Gastrocnemius medialis (tissue), 4 donors: ENCODE results near the gene KIF2A.

ENCODE experiments used
- POLR2A ChIP-seq, 2 donors: fragments of 450-650 bp; IDR thresholded peaks; one replicate each; pipeline ENCODE4 v1.6.1; 2017; ENCODE audit warnings: antibody characterized with exemption in 2 of 2, mild to moderate bottlenecking in 2 of 2, moderate library complexity in 2 of 2
- TF ChIP-seq, protein P1 (sequence below), 5 experiments: fragments of 450-650 bp in 3 of 5; fragments of 200-600 bp in 2 of 5; sonication (generic) in 2 of 5; IDR thresholded peaks in 4 of 5; conservative IDR thresholded peaks in 1 of 5; 1 replicate in 4 of 5; 2 replicates in 1 of 5; pipeline ENCODE4 v1.5.1; 2016 to 2019; ENCODE audit warnings: antibody characterized with exemption in 5 of 5, mild to moderate bottlenecking in 3 of 5, moderate library complexity in 3 of 5

DNA sequence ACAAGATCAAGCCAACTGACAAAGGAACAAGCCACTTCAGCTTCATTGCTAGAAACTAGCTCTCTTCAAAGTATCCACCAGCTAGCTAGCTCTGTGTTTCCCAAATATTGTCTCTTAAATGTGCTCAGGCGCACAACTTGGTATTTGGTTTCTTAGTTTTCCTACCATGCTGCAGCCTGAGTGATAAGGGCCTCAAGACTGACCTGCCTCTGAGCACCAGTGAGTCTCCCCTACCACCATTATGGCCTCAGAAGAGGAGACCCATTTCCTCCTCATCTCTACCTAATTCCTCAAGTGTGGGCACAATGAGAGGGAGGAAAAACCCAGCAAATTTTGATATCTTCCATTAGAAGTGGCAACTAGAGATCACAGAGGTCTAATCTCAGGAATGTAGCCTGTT is 34.6 kb upstream of the KIF2A start:
- TF ChIP-seq, protein P1, sequence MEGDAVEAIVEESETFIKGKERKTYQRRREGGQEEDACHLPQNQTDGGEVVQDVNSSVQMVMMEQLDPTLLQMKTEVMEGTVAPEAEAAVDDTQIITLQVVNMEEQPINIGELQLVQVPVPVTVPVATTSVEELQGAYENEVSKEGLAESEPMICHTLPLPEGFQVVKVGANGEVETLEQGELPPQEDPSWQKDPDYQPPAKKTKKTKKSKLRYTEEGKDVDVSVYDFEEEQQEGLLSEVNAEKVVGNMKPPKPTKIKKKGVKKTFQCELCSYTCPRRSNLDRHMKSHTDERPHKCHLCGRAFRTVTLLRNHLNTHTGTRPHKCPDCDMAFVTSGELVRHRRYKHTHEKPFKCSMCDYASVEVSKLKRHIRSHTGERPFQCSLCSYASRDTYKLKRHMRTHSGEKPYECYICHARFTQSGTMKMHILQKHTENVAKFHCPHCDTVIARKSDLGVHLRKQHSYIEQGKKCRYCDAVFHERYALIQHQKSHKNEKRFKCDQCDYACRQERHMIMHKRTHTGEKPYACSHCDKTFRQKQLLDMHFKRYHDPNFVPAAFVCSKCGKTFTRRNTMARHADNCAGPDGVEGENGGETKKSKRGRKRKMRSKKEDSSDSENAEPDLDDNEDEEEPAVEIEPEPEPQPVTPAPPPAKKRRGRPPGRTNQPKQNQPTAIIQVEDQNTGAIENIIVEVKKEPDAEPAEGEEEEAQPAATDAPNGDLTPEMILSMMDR (IDR thresholded peaks at IDR 0.05 in 4 of 5, conservative IDR thresholded peaks at IDR 0.05 in 1 of 5) = no peak
- TF ChIP-seq POLR2A (IDR thresholded peaks at IDR 0.05) = no peak
